Neural crest cell (in vitro differentiated cells): Measurements from ENCODE around the gene SUPT20HL2. TPM values are rescaled to one million over a fixed set of nuclear protein-coding genes. Genes with fewer than 3 reads are reported as not detected.
A peak's percentile ranks its signal among the peaks of the same experiment; 100 is the strongest.
"Not testable (repeated sequence)": the region's sequence is repeated elsewhere in the genome, so short reads cannot be mapped to it uniquely, and the experiment has no call there.

Experiments used
- DNase-seq: peaks from one replicate; pipeline ENCODE4 v3.0.0; 2021; ENCODE audit warnings: low read depth, mixed read lengths, low spot score
- H3K27ac Mint-ChIP-seq: one replicate; pipeline ENCODE4 v1.8.0; 2021; ENCODE audit warnings: mild to moderate bottlenecking, mixed read lengths; ENCODE audit not compliant: unreplicated experiment
- H3K27me3 Mint-ChIP-seq: 2 replicates; pipeline ENCODE4 v1.8.0; 2021; ENCODE audit warnings: low read depth, mild to moderate bottlenecking, mixed read lengths
- H3K36me3 Mint-ChIP-seq: 2 replicates; pipeline ENCODE4 v1.8.0; 2021; ENCODE audit warnings: low read depth, mild to moderate bottlenecking, mixed read lengths
- H3K4me1 Mint-ChIP-seq: 2 replicates; pipeline ENCODE4 v1.8.0; 2021; ENCODE audit warnings: mixed read lengths
- H3K4me3 Mint-ChIP-seq: one replicate; pipeline ENCODE4 v1.8.0; 2021; ENCODE audit warnings: mild to moderate bottlenecking, mixed read lengths
- H3K9me3 Mint-ChIP-seq: 2 replicates; pipeline ENCODE4 v1.8.0; 2021; ENCODE audit warnings: mixed read lengths
- CTCF ChIP-seq: fragments of 200-600 bp; sonication (generic); conservative IDR thresholded peaks from 2 replicates; pipeline ENCODE4 v1.5.0; 2021; ENCODE audit warnings: antibody characterized with exemption, mild to moderate bottlenecking
- total RNA-seq: library from RNA; stranded (reverse); gene quantifications from 2 replicates; pipeline ENCODE4 v1.2.1, GENCODE V29; 2021

Gene SUPT20HL2
- total RNA-seq, 1 donor from 2014 or later, result not detected

- no peaks in the 10 kb centered on the region for H3K4me1 Mint-ChIP-seq
- H3K9me3 Mint-ChIP-seq, result no peaks in the 10 kb centered on the region
- no peak overlapping the region for H3K27ac Mint-ChIP-seq
- H3K27me3 Mint-ChIP-seq, result no peaks in the 10 kb centered on the region
- no peak for DNase-seq
- H3K36me3 Mint-ChIP-seq, result no peaks in the 10 kb centered on the region
- TF ChIP-seq CTCF, result no peak
- no peak overlapping the region for H3K4me3 Mint-ChIP-seq
Observed at GRCh38 chrX:24316111-24316510, 2.2 kb upstream of the SUPT20HL2 start.

GRCh38 chrX:24312249-24312607, 1.6 kb downstream of the SUPT20HL2 start:
- H3K4me3 Mint-ChIP-seq, H3K27me3 Mint-ChIP-seq, DNase-seq, H3K4me1 Mint-ChIP-seq, H3K9me3 Mint-ChIP-seq, H3K27ac Mint-ChIP-seq, H3K36me3 Mint-ChIP-seq: not testable (repeated sequence)

GRCh38 chrX:24311507-24312248, 2.2 kb downstream of the SUPT20HL2 start:
- not testable (repeated sequence) for H3K27ac Mint-ChIP-seq, H3K36me3 Mint-ChIP-seq, H3K27me3 Mint-ChIP-seq, H3K9me3 Mint-ChIP-seq, H3K4me1 Mint-ChIP-seq, DNase-seq, H3K4me3 Mint-ChIP-seq

GRCh38 chrX:24310916-24311315, 3.0 kb downstream of the SUPT20HL2 start:
- not testable (repeated sequence) for DNase-seq, H3K9me3 Mint-ChIP-seq, H3K27me3 Mint-ChIP-seq, H3K4me3 Mint-ChIP-seq, H3K27ac Mint-ChIP-seq, H3K36me3 Mint-ChIP-seq
- H3K4me1 Mint-ChIP-seq, result peaks cover 15% of the 10 kb centered on the region

GRCh38 chrX:24309580-24310374, 4.1 kb downstream of the SUPT20HL2 start:
- H3K27ac Mint-ChIP-seq, H3K4me3 Mint-ChIP-seq, H3K9me3 Mint-ChIP-seq, H3K27me3 Mint-ChIP-seq, DNase-seq, H3K36me3 Mint-ChIP-seq: not testable (repeated sequence)
- peaks cover 15% of the 10 kb centered on the region for H3K4me1 Mint-ChIP-seq

- not testable (repeated sequence) for H3K9me3 Mint-ChIP-seq, H3K4me3 Mint-ChIP-seq, H3K27me3 Mint-ChIP-seq, H3K27ac Mint-ChIP-seq, DNase-seq, H3K36me3 Mint-ChIP-seq
- H3K4me1 Mint-ChIP-seq, result peaks cover 15% of the 10 kb centered on the region
Observed at GRCh38 chrX:24308803-24309202, 5.1 kb downstream of the SUPT20HL2 start.

GRCh38 chrX:24306440-24306839, 7.4 kb downstream of the SUPT20HL2 start:
- no peak for TF ChIP-seq CTCF
- DNase-seq, result peak; percentile 9
- H3K27me3 Mint-ChIP-seq, result no peaks in the 10 kb centered on the region
- no peaks in the 10 kb centered on the region for H3K9me3 Mint-ChIP-seq
- no peaks in the 10 kb centered on the region for H3K36me3 Mint-ChIP-seq
- peaks cover 15% of the 10 kb centered on the region for H3K4me1 Mint-ChIP-seq
- H3K27ac Mint-ChIP-seq, result no peak overlapping the region
- H3K4me3 Mint-ChIP-seq, result no peak overlapping the region

GRCh38 chrX:24305905-24306304, 8.0 kb downstream of the SUPT20HL2 start:
- no peak for DNase-seq
- no peaks in the 10 kb centered on the region for H3K36me3 Mint-ChIP-seq
- H3K4me1 Mint-ChIP-seq, result peaks cover 15% of the 10 kb centered on the region
- H3K27me3 Mint-ChIP-seq, result no peaks in the 10 kb centered on the region
- H3K27ac Mint-ChIP-seq, result no peak overlapping the region
- H3K9me3 Mint-ChIP-seq, result no peaks in the 10 kb centered on the region
- H3K4me3 Mint-ChIP-seq, result no peak overlapping the region
- no peak for TF ChIP-seq CTCF
